Measurements from ENCODE around the gene RILP.

GRCh38 chr17:1636732-1637285 is 12.9 kb downstream of the RILP start:
- TF ChIP-seq, protein P1, sequence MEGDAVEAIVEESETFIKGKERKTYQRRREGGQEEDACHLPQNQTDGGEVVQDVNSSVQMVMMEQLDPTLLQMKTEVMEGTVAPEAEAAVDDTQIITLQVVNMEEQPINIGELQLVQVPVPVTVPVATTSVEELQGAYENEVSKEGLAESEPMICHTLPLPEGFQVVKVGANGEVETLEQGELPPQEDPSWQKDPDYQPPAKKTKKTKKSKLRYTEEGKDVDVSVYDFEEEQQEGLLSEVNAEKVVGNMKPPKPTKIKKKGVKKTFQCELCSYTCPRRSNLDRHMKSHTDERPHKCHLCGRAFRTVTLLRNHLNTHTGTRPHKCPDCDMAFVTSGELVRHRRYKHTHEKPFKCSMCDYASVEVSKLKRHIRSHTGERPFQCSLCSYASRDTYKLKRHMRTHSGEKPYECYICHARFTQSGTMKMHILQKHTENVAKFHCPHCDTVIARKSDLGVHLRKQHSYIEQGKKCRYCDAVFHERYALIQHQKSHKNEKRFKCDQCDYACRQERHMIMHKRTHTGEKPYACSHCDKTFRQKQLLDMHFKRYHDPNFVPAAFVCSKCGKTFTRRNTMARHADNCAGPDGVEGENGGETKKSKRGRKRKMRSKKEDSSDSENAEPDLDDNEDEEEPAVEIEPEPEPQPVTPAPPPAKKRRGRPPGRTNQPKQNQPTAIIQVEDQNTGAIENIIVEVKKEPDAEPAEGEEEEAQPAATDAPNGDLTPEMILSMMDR (IDR thresholded peaks at IDR 0.05): no peak
- no peak for TF ChIP-seq POLR2AphosphoS5 (IDR thresholded peaks at IDR 0.05)
